Measurements from ENCODE around the gene C17orf75. TPM values are rescaled to one million over a fixed set of nuclear protein-coding genes. Genes with fewer than 3 reads are reported as not detected.
"Not testable (repeated sequence)": the region's sequence is repeated elsewhere in the genome, so short reads cannot be mapped to it uniquely, and the experiment has no call there.

C17orf75 gene
- polyA plus RNA-seq, result 1 to 10 TPM; 7.3 to 9.3 TPM

- Histone ChIP-seq H3K4me1 (ENCODE audit: control insufficient read depth in 2 of 2, insufficient read depth in 2 of 2, low read length in 1 of 2) (peaks cover 0 to 3% of the 10 kb centered on the region in 2 donors), H3K4me3 (ENCODE audit: low read depth in 1 of 2, low read length in 2 of 2) (peak within 1 kb of the TSS; percentile 62 to 63), H3K27ac (ENCODE audit: low read depth in 2 of 2, low read length in 1 of 2) (peak within 1 kb of the TSS; percentile 81 to 87), H3K36me3 (ENCODE audit: control insufficient read depth in 2 of 2, insufficient read depth in 2 of 2, low read length in 1 of 2) (no peaks in the 10 kb centered on the region), H3K9me3 (ENCODE audit: control insufficient read depth in 2 of 2, insufficient read depth in 1 of 2, low read depth in 1 of 2, low read length in 1 of 2) (no peaks in the 10 kb centered on the region), H3K27me3 (ENCODE audit: control insufficient read depth in 1 of 2, insufficient read depth in 2 of 2, low read length in 2 of 2) (no peaks in the 10 kb centered on the region)
- 5 to 6% methylated on average over 31 to 47 of the region's 47 CpGs for WGBS, 2 donors
Observed at GRCh38 chr17:32341857-32342602, at the start of gene C17orf75. TSS of gene C17orf75 (minus strand) at chr17:32342173. CDS start at chr17:32342139, 34 bp downstream.

GRCh38 chr17:32388613-32389459 is 46.9 kb upstream of the C17orf75 start:
- H3K27ac ChIP-seq (ENCODE audit: low read depth in 2 of 2, low read length in 1 of 2), result no peak overlapping the region
- 92 to 96% methylated on average over 6 of the region's 6 CpGs for WGBS, 2 donors
- H3K36me3 ChIP-seq (ENCODE audit: control insufficient read depth in 2 of 2, insufficient read depth in 2 of 2, low read length in 1 of 2), result no peaks in the 10 kb centered on the region
- no peaks in the 10 kb centered on the region for H3K27me3 ChIP-seq (ENCODE audit: control insufficient read depth in 1 of 2, insufficient read depth in 2 of 2, low read length in 2 of 2)
- no peaks in the 10 kb centered on the region for H3K9me3 ChIP-seq (ENCODE audit: control insufficient read depth in 2 of 2, insufficient read depth in 1 of 2, low read depth in 1 of 2, low read length in 1 of 2)
- no peak overlapping the region for H3K4me3 ChIP-seq (ENCODE audit: low read depth in 1 of 2, low read length in 2 of 2)
- no peaks in the 10 kb centered on the region for H3K4me1 ChIP-seq (ENCODE audit: control insufficient read depth in 2 of 2, insufficient read depth in 2 of 2, low read length in 1 of 2)

- not testable (repeated sequence) for H3K27ac ChIP-seq (ENCODE audit: low read depth in 2 of 2, low read length in 1 of 2); H3K9me3 ChIP-seq (ENCODE audit: control insufficient read depth in 2 of 2, insufficient read depth in 1 of 2, low read depth in 1 of 2, low read length in 1 of 2); H3K4me1 ChIP-seq (ENCODE audit: control insufficient read depth in 2 of 2, insufficient read depth in 2 of 2, low read length in 1 of 2); H3K27me3 ChIP-seq (ENCODE audit: control insufficient read depth in 1 of 2, insufficient read depth in 2 of 2, low read length in 2 of 2); H3K4me3 ChIP-seq (ENCODE audit: low read depth in 1 of 2, low read length in 2 of 2); H3K36me3 ChIP-seq (ENCODE audit: control insufficient read depth in 2 of 2, insufficient read depth in 2 of 2, low read length in 1 of 2)
- WGBS, 2 donors, result 96 to 98% methylated on average over 14 of the region's 14 CpGs
Observed at GRCh38 chr17:32388128-32388527, 46.2 kb upstream of the C17orf75 start.

- no peak overlapping the region for H3K27ac ChIP-seq (ENCODE audit: low read depth in 2 of 2, low read length in 1 of 2)
- H3K36me3 ChIP-seq (ENCODE audit: control insufficient read depth in 2 of 2, insufficient read depth in 2 of 2, low read length in 1 of 2), result no peaks in the 10 kb centered on the region
- H3K4me3 ChIP-seq (ENCODE audit: low read depth in 1 of 2, low read length in 2 of 2), result no peak overlapping the region
- H3K27me3 ChIP-seq (ENCODE audit: control insufficient read depth in 1 of 2, insufficient read depth in 2 of 2, low read length in 2 of 2), result no peaks in the 10 kb centered on the region
- H3K4me1 ChIP-seq (ENCODE audit: control insufficient read depth in 2 of 2, insufficient read depth in 2 of 2, low read length in 1 of 2), result no peaks in the 10 kb centered on the region
- no peaks in the 10 kb centered on the region for H3K9me3 ChIP-seq (ENCODE audit: control insufficient read depth in 2 of 2, insufficient read depth in 1 of 2, low read depth in 1 of 2, low read length in 1 of 2)
Observed at GRCh38 chr17:32386844-32387243, 44.9 kb upstream of the C17orf75 start.

GRCh38 chr17:32385971-32386370 is 44.0 kb upstream of the C17orf75 start:
- H3K27me3 ChIP-seq (ENCODE audit: control insufficient read depth in 1 of 2, insufficient read depth in 2 of 2, low read length in 2 of 2), result no peaks in the 10 kb centered on the region
- no peaks in the 10 kb centered on the region for H3K36me3 ChIP-seq (ENCODE audit: control insufficient read depth in 2 of 2, insufficient read depth in 2 of 2, low read length in 1 of 2)
- WGBS, 2 donors, result 75 to 83% methylated on average over 5 of the region's 5 CpGs

GRCh38 chr17:32385121-32385520 is 43.1 kb upstream of the C17orf75 start:
- H3K27me3 ChIP-seq (ENCODE audit: control insufficient read depth in 1 of 2, insufficient read depth in 2 of 2, low read length in 2 of 2), result no peaks in the 10 kb centered on the region
- H3K27ac ChIP-seq (ENCODE audit: low read depth in 2 of 2, low read length in 1 of 2), result no peak overlapping the region
- no peaks in the 10 kb centered on the region for H3K4me1 ChIP-seq (ENCODE audit: control insufficient read depth in 2 of 2, insufficient read depth in 2 of 2, low read length in 1 of 2)
- WGBS, 2 donors, result 74 to 83% methylated on average over 7 of the region's 7 CpGs
- H3K36me3 ChIP-seq (ENCODE audit: control insufficient read depth in 2 of 2, insufficient read depth in 2 of 2, low read length in 1 of 2), result peaks cover 0 to 4% of the 10 kb centered on the region in 2 donors
- no peak overlapping the region for H3K4me3 ChIP-seq (ENCODE audit: low read depth in 1 of 2, low read length in 2 of 2)
- no peaks in the 10 kb centered on the region for H3K9me3 ChIP-seq (ENCODE audit: control insufficient read depth in 2 of 2, insufficient read depth in 1 of 2, low read depth in 1 of 2, low read length in 1 of 2)

More at GRCh38 chr17:32385971-32386370, 44.0 kb upstream of the C17orf75 start:
- Histone ChIP-seq H3K27ac (ENCODE audit: low read depth in 2 of 2, low read length in 1 of 2) (no peak overlapping the region), H3K4me3 (ENCODE audit: low read depth in 1 of 2, low read length in 2 of 2) (no peak overlapping the region), H3K4me1 (ENCODE audit: control insufficient read depth in 2 of 2, insufficient read depth in 2 of 2, low read length in 1 of 2) (no peaks in the 10 kb centered on the region), H3K9me3 (ENCODE audit: control insufficient read depth in 2 of 2, insufficient read depth in 1 of 2, low read depth in 1 of 2, low read length in 1 of 2) (no peaks in the 10 kb centered on the region)

GRCh38 chr17:32383926-32384434 is 42.0 kb upstream of the C17orf75 start:
- peaks cover 0 to 4% of the 10 kb centered on the region in 2 donors for H3K36me3 ChIP-seq (ENCODE audit: control insufficient read depth in 2 of 2, insufficient read depth in 2 of 2, low read length in 1 of 2)
- WGBS, 2 donors, result 89 to 100% methylated on average over 1 of the region's 1 CpG

GRCh38 chr17:32382526-32383223 is 40.7 kb upstream of the C17orf75 start:
- no peaks in the 10 kb centered on the region for H3K27me3 ChIP-seq (ENCODE audit: control insufficient read depth in 1 of 2, insufficient read depth in 2 of 2, low read length in 2 of 2)
- H3K4me1 ChIP-seq (ENCODE audit: control insufficient read depth in 2 of 2, insufficient read depth in 2 of 2, low read length in 1 of 2), result no peaks in the 10 kb centered on the region
- WGBS, 2 donors, result 97 to 99% methylated on average over 5 of the region's 5 CpGs
- no peak overlapping the region for H3K4me3 ChIP-seq (ENCODE audit: low read depth in 1 of 2, low read length in 2 of 2)
- peaks cover 0 to 4% of the 10 kb centered on the region in 2 donors for H3K36me3 ChIP-seq (ENCODE audit: control insufficient read depth in 2 of 2, insufficient read depth in 2 of 2, low read length in 1 of 2)
- H3K27ac ChIP-seq (ENCODE audit: low read depth in 2 of 2, low read length in 1 of 2), result no peak overlapping the region
- H3K9me3 ChIP-seq (ENCODE audit: control insufficient read depth in 2 of 2, insufficient read depth in 1 of 2, low read depth in 1 of 2, low read length in 1 of 2), result no peaks in the 10 kb centered on the region

More at GRCh38 chr17:32383926-32384434, 42.0 kb upstream of the C17orf75 start:
- Histone ChIP-seq H3K4me1 (ENCODE audit: control insufficient read depth in 2 of 2, insufficient read depth in 2 of 2, low read length in 1 of 2) (no peaks in the 10 kb centered on the region), H3K4me3 (ENCODE audit: low read depth in 1 of 2, low read length in 2 of 2) (no peak overlapping the region), H3K9me3 (ENCODE audit: control insufficient read depth in 2 of 2, insufficient read depth in 1 of 2, low read depth in 1 of 2, low read length in 1 of 2) (no peaks in the 10 kb centered on the region), H3K27ac (ENCODE audit: low read depth in 2 of 2, low read length in 1 of 2) (no peak overlapping the region), H3K27me3 (ENCODE audit: control insufficient read depth in 1 of 2, insufficient read depth in 2 of 2, low read length in 2 of 2) (no peaks in the 10 kb centered on the region)

- Histone ChIP-seq H3K36me3 (ENCODE audit: control insufficient read depth in 2 of 2, insufficient read depth in 2 of 2, low read length in 1 of 2) (peaks cover 8 to 14% of the 10 kb centered on the region in 2 donors), H3K27ac (ENCODE audit: low read depth in 2 of 2, low read length in 1 of 2) (no peak overlapping the region), H3K4me3 (ENCODE audit: low read depth in 1 of 2, low read length in 2 of 2) (no peak overlapping the region), H3K4me1 (ENCODE audit: control insufficient read depth in 2 of 2, insufficient read depth in 2 of 2, low read length in 1 of 2) (no peaks in the 10 kb centered on the region), H3K9me3 (ENCODE audit: control insufficient read depth in 2 of 2, insufficient read depth in 1 of 2, low read depth in 1 of 2, low read length in 1 of 2) (no peaks in the 10 kb centered on the region), H3K27me3 (ENCODE audit: control insufficient read depth in 1 of 2, insufficient read depth in 2 of 2, low read length in 2 of 2) (no peaks in the 10 kb centered on the region)
- 62 to 78% methylated on average over 1 of the region's 1 CpG for WGBS, 2 donors
Observed at GRCh38 chr17:32370426-32370825, 28.5 kb upstream of the C17orf75 start.

All from esophagus (tissue), 2 donors.